ENCODE results near the gene EXOSC1. TPM values are rescaled to one million over a fixed set of nuclear protein-coding genes. Genes with fewer than 3 reads are reported as not detected.

EXOSC1 gene
- total RNA-seq, 1 experiment from 2014 or later, result 56.7 TPM

- in situ Hi-C loops (cut with HindIII; ENCODE audit: low sequenced_read_pairs), result no loop called here
Measured at GRCh38 chr10:97462309-97462708, 16.5 kb upstream of the EXOSC1 start.

GRCh38 chr10:97459933-97460332 is 14.1 kb upstream of the EXOSC1 start:
- in situ Hi-C loops (cut with HindIII; ENCODE audit: low sequenced_read_pairs), result no loop called here

More at GRCh38 chr10:97462309-97462708, 16.5 kb upstream of the EXOSC1 start:
- no peak for DNase-seq (ENCODE audit: low spot score)

GRCh38 chr10:97459111-97459510 is 13.3 kb upstream of the EXOSC1 start:
- DNase-seq (ENCODE audit: low spot score), result no peak
- in situ Hi-C loops (cut with HindIII; ENCODE audit: low sequenced_read_pairs), result no loop called here

More at GRCh38 chr10:97459933-97460332, 14.1 kb upstream of the EXOSC1 start:
- no peak for DNase-seq (ENCODE audit: low spot score)

- in situ Hi-C loops (cut with HindIII; ENCODE audit: low sequenced_read_pairs), result no loop called here
- DNase-seq (ENCODE audit: low spot score), result no peak
Measured at GRCh38 chr10:97456686-97457065, 10.9 kb upstream of the EXOSC1 start.

GRCh38 chr10:97456034-97456685 is 10.4 kb upstream of the EXOSC1 start:
- in situ Hi-C loops (cut with HindIII; ENCODE audit: low sequenced_read_pairs), result no loop called here
- DNase-seq (ENCODE audit: low spot score), result no peak

- in situ Hi-C loops (cut with HindIII; ENCODE audit: low sequenced_read_pairs), result no loop called here
- peak; percentile 28 for DNase-seq (ENCODE audit: low spot score)
Measured at GRCh38 chr10:97454330-97455036, 8.7 kb upstream of the EXOSC1 start.

GRCh38 chr10:97452352-97452751 is 6.5 kb upstream of the EXOSC1 start:
- DNase-seq (ENCODE audit: low spot score), result no peak
- in situ Hi-C loops (cut with HindIII; ENCODE audit: low sequenced_read_pairs), result no loop called here

- no peak for DNase-seq (ENCODE audit: low spot score)
- in situ Hi-C loops (cut with HindIII; ENCODE audit: low sequenced_read_pairs), result no loop called here
Measured at GRCh38 chr10:97451605-97452004, 5.8 kb upstream of the EXOSC1 start.

GRCh38 chr10:97450828-97451227 is 5.0 kb upstream of the EXOSC1 start:
- no peak for DNase-seq (ENCODE audit: low spot score)
- in situ Hi-C loops (cut with HindIII; ENCODE audit: low sequenced_read_pairs), result no loop called here

- in situ Hi-C loops (cut with HindIII; ENCODE audit: low sequenced_read_pairs), result no loop called here
- no peak for DNase-seq (ENCODE audit: low spot score)
Measured at GRCh38 chr10:97445357-97445721, 467 bp downstream of the EXOSC1 start.

- no peak for DNase-seq (ENCODE audit: low spot score)
- in situ Hi-C loops (cut with HindIII; ENCODE audit: low sequenced_read_pairs), result no loop called here
Measured at GRCh38 chr10:97444212-97444611, 1.6 kb downstream of the EXOSC1 start.

- no peak for DNase-seq (ENCODE audit: low spot score)
- in situ Hi-C loops (cut with HindIII; ENCODE audit: low sequenced_read_pairs), result no loop called here
Measured at GRCh38 chr10:97442277-97442676, 3.5 kb downstream of the EXOSC1 start.

- in situ Hi-C loops (cut with HindIII; ENCODE audit: low sequenced_read_pairs), result no loop called here
Measured at GRCh38 chr10:97435211-97435610, 10.6 kb downstream of the EXOSC1 start.

GRCh38 chr10:97434557-97434956 is 11.2 kb downstream of the EXOSC1 start:
- in situ Hi-C loops (cut with HindIII; ENCODE audit: low sequenced_read_pairs), result no loop called here
- DNase-seq (ENCODE audit: low spot score), result no peak

More at GRCh38 chr10:97435211-97435610, 10.6 kb downstream of the EXOSC1 start:
- no peak for DNase-seq (ENCODE audit: low spot score)

GRCh38 chr10:97434055-97434454 is 11.8 kb downstream of the EXOSC1 start:
- in situ Hi-C loops (cut with HindIII; ENCODE audit: low sequenced_read_pairs), result no loop called here
- DNase-seq (ENCODE audit: low spot score), result no peak

GRCh38 chr10:97428572-97428981 is 17.2 kb downstream of the EXOSC1 start:
- no peak for DNase-seq (ENCODE audit: low spot score)
- in situ Hi-C loops (cut with HindIII; ENCODE audit: low sequenced_read_pairs), result no loop called here

GRCh38 chr10:97427571-97428179 is 18.1 kb downstream of the EXOSC1 start:
- in situ Hi-C loops (cut with HindIII; ENCODE audit: low sequenced_read_pairs), result no loop called here
- peak; percentile 19 for DNase-seq (ENCODE audit: low spot score)

GRCh38 chr10:97426776-97427570 is 18.8 kb downstream of the EXOSC1 start:
- in situ Hi-C loops (cut with HindIII; ENCODE audit: low sequenced_read_pairs), result no loop called here
- peak; percentile 23 for DNase-seq (ENCODE audit: low spot score)

GRCh38 chr10:97425964-97426775 is 19.6 kb downstream of the EXOSC1 start, which contains the start of gene PGAM1:
Gene PGAM1 (plus strand): TSS chr10:97426191. CDS start chr10:97426308, 117 bp downstream.
- in situ Hi-C loops (cut with HindIII; ENCODE audit: low sequenced_read_pairs), result no loop called here
- peak; percentile 93 for DNase-seq (ENCODE audit: low spot score)

Data from G401 (cell line).